HG03439 (cell line): ENCODE results near the gene CHRNA1.
"Not testable (repeated sequence)": the region's sequence is repeated elsewhere in the genome, so short reads cannot be mapped to it uniquely, and the experiment has no call there.

ENCODE experiments used
- ATAC-seq: cut with Tn5 transposase; IDR thresholded peaks from one replicate; pipeline ENCODE4 v1.9.1; 2021; ENCODE audit warnings: mild to moderate bottlenecking, moderate library complexity; ENCODE audit not compliant: unreplicated experiment

Gene CHRNA1

DNA sequence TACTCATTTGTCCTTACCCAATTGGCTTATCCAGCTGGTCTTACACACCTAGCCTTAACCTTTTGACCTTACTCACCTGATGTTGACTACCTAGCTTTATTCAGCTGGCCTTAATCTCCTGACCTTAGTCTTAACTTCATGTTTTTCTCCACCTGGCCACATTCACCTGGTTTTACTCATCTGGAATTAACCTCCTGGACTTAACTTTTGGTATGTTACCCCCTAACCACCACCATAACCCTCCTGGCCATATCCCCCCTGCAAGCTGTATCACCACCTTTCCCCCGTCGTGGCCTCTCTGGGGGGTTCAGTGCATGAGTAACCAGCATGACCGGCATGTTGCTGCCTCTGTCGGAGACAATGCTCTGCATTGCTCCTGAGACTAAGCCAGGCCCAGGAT lies 45.7 kb downstream of the CHRNA1 start:
- no peak for ATAC-seq

DNA sequence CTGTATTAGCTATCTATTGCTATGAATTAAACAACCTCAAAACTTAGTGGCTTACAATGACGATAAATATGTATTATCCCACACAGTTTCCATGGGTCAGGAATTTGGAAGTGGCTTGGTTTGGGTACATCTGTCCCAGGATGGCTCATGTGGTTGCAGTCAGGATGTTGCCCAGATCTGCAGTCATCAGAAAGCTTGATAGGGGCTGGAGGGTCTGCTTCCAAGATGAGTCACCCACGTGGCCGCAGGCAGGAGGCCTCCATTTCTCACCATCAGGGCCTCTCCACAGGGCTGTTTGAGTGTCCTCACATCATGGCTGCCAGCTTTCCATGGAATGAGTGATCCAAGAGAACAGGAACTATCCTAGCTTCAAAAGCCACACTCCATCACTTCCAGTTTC lies 46.4 kb downstream of the CHRNA1 start:
- no peak for ATAC-seq

DNA sequence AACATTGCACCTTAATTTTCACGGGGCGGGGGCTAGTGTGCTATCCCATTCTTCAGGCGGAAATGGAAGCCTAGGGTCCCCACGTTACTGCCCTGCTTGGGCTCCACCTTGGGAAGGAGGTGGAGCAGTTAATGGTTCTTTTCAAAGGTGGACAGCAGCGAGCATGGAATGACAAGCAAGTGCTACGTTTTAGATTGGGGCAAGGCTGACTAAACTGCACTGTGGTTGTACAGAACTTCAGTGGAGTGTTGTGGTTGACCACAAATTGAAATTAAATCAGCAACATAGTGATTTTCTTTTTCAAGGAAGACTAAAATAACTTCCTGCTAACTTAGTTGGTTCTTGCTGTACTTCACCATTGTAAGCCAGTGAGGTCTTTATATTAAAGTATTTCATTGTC lies 47.0 kb downstream of the CHRNA1 start:
- no peak for ATAC-seq

DNA sequence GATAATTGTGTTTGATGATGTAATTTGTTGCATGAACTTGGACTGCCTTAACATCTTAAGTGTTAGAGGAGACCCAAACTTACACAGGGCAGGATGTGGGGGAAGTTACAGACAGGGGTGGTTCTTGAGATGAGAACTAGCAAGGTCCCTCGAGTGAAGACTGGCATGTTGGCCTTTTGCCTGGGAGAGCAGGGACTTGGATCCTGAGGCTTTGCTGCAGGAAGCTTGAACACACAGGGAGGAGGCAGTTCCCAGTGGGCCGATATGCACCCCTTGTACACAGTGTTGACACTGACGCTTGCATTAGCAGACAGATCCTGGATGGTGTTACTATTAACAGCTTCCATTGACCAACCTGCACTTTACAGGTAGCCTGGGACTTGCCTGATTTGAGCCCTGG lies 47.5 kb downstream of the CHRNA1 start:
- ATAC-seq = no peak

DNA sequence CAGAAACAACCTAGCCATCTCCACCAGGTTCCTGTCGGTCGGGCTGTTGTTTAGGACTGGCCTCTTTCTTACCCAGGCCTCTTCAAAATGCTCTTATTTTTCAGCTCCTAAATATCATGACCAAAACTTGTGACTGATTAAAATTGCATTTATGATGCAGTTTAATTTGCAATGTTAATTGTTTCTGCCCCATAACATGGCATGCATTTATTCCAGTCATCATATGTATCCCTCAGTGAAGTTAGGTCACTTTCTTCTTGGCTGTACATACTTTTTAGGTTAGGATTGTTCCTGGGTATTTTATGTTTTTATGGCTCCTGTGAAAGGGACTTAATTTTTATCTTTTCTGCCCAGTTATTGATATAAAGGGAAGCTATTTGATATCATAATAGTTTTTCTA lies 50.6 kb downstream of the CHRNA1 start:
- no peak for ATAC-seq

DNA sequence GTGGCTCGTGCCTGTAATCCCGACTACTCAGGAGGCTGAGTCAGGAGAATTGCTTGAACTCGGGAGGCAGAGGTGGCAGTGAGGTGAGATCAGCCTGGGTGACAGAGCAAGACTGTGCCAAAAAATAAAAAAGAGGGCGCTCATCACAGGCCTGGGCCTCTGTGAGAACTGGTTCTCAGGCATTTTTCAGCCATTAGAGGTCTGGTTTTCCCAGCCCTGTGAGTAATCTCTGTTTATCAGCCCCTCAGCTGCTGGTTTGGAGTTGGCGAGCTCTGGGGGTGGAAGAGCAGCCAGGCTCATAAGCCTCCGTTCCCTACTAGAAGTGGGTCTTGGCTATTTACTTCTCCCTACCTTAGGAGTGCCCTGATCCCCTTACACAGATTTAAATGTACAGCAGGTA lies 53.1 kb downstream of the CHRNA1 start:
- ATAC-seq = no peak

DNA sequence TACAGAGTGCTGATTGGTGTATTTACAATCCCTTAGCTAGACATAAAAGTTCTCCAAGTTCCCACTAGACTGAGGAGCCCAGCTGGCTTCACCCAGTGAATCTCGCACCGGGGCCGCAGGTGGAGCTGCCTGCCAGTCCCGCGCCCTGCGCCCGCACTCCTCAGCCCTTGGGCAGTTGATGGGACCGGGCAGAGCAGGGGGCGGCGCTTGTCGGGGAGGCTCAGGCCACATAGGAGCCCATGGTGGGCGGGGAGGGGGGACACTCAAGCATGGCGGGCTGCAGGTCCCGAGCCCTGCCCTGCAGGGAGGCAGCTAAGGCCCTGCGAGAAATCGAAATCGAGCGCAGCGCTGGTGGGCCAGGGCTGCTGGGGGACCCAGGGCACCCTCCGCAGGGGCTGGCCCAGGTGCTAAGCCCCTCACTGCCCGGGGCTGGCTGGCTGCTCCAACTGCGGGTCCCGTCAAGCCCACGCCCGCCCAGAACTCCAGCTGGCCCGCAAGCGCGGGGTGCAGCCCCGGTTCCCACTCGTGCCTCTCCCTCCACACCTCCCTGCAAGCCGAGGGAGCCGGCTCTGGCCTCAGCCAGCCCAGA lies 54.8 kb downstream of the CHRNA1 start:
- ATAC-seq = not testable (repeated sequence)

DNA sequence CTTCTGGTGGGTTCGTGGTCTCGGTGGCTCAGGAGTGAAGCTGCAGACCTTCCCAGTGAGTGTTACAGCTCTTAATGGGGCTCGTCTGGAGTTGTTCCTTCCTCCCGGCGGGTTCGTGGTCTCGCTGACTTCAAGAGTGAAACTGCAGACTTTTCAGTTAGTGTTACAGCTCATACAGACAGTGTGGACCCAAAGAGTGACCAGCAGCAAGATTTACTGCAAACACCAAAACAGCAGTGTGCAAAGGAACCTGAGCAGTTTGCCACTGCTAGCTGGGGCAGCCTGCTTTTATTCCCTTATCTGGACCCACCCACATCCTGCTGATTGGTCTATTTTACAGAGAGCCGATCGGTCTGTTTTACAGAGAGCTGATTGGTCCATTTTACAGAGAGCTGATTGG lies 55.6 kb downstream of the CHRNA1 start:
- no peak for ATAC-seq

DNA sequence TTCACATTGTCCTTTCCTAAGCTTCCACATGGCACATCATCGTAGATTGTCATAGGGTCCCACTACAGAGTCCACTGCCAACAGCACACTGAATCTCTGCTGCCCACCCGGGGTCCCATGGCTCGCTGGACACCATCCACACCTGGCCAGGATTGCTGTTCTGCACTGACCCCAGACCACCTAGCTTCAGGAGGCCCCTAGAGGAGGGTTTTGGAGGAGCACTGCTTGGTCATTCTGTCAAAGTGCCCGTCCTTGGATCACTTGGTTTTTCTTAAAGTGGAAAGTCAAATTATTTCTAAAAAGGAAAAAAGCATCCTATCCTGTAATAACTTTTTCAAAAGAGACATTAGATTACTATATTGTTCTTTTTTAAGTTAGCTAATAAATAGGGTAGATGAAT lies 59.0 kb downstream of the CHRNA1 start:
- no peak for ATAC-seq

DNA sequence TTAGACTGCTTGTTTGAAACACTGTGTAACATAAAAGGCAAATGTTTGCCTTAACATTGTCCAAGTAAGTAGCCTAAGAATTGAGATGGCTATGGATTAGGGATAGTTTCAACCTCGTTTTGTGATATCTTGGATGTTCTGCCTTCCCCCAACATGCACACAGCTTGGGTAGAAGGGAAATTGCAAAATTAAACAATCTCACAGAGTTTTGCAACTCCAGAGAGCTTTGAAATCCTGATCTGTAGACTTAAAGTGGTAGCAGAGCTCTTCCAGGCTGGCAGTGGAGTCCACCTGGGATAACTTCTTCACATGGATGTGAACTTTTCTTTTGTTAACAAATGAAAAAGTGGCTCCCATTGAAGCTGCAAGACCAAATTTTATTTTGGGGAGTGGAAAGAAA lies 59.6 kb downstream of the CHRNA1 start:
- ATAC-seq = no peak

DNA sequence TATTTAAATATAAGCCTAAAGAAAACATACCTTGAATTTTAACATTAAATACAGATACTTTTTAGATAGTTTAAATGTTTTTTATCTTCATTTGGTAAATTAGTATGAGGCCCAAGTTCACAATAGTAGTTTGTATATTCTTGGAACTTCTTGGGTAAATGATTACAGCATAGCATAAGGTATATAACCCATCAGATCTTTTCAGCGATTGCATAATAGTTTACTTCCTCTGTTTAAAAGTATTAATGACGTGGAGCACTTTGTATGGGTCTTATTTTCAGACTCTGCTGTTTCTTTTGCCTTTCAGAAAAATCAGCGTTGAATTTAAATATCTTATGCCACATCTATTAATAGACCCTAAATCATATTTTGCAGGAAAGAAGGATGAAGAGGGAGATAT lies 60.2 kb downstream of the CHRNA1 start:
- no peak for ATAC-seq

DNA sequence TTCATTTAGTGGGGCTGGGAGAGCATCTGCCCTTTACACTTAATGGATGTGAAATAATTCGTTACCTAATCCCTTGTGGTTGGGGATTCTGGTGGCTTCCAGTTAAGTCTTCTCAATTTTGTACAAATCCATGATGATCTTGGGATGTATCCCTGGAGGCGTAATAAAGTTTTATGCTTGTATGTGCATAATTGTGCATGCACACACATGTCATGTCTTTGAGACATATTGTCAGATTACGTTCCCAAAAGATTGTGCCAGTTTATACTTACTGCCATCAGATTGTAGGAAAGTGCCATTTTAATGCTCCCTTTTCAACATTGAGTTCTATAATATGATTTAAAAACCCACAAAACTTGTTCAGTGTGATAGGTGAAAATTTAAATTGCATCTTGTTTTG lies 60.8 kb downstream of the CHRNA1 start:
- no peak for ATAC-seq

DNA sequence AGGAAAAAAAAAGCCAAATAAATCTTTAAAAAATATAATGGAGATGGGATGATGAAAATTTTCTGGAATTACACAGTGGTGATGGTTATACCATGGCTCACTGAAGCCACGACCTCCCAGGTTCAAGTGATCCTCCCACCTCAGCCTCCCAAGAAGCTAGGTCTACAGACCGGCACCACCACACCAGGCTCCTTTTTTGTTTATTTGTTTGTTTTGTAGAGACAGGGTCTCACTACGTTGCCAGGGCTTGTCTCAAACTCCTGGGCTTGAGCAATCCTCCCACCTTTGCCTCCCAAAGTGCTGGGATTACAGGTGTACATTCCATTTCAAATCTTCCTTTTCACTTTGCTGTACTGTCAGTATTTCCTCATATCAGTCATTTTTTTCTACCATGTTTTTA lies 61.7 kb downstream of the CHRNA1 start:
- ATAC-seq = no peak

DNA sequence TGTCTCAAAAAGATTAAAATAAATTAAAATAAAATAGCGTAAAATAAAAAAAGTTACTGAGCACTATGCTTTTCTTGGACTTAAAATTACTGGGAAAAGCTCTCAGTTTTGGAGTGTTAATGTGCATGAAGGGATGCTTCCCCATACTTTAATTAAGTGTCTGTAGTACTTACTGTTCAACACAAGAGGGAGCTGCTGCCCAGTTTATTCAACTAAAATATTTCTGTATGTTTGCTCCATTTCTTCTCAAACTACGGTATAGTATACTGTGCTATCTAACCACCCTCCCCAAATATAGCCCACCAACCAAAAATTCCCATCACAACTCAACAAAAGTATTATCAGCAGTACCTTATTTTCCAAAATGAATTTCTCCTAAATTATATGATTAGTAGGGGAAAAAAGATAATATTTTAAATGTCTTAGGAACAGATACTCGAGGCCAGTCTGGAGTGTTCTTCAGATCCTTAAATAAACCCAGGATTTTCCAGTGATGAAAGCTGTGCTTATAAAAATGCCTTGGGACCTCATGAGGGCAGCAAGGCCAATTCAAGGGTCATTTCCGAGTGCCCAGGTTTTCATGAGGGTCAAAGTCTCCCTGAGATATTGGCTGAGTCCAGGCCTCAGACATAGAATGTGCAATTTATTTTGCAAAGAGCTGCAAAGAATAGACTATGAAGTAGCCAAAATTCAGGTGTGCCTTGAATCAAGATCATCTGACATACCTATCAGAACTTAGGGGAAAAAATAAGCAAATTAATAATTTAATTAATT lies 64.1 kb downstream of the CHRNA1 start:
- peak; percentile 62 for ATAC-seq
